HG02642 (cell line): ENCODE measurements around the gene OCIAD2.
"Not testable (repeated sequence)": the region's sequence is repeated elsewhere in the genome, so short reads cannot be mapped to it uniquely, and the experiment has no call there.

ENCODE experiments used
- ATAC-seq: cut with Tn5 transposase; IDR thresholded peaks from one replicate; pipeline ENCODE4 v1.9.1; 2021; ENCODE audit warnings: mild to moderate bottlenecking; ENCODE audit not compliant: unreplicated experiment, poor library complexity

Gene OCIAD2

GRCh38 chr4:48862038-48862437 is 44.5 kb downstream of the OCIAD2 start:
- no peak for ATAC-seq

DNA sequence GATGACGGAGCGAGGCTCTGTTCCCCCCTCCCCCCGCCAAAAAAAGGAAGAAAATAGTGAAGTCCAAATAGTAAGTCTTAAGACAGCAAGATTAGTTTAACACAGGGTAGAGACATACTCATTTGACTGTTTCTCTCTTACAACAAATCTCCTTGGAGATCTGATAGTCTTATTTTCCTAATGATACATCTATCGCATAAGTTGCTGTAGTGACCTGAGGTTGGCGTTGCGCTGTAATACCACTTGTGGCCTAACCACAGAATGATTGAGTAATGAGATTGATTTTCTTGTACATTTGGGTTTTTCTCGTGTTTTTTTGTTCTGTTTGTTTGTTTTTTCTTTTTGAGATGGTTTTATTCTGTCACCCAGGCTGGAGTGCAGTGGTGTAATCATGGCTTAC is 48.4 kb downstream of the OCIAD2 start:
- ATAC-seq = no peak

DNA sequence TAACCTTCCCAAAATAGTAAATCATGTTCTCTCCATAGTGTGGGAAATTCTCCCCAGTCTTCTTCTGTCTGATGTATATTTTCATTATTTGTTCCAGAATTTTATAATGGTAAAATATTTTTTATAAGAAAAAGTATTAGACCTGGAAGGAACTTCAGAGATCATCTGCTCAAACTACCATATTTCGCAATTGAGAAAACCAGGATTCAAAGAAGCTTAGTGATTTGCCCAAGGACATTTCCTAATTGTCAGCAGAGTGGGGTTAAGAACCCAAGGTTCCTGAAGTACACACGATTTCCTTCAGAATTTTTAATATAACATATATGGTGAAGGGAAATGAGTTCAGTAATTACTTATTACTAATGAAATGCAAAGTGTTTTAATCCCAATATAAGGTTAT is 51.6 kb downstream of the OCIAD2 start:
- ATAC-seq = no peak

DNA sequence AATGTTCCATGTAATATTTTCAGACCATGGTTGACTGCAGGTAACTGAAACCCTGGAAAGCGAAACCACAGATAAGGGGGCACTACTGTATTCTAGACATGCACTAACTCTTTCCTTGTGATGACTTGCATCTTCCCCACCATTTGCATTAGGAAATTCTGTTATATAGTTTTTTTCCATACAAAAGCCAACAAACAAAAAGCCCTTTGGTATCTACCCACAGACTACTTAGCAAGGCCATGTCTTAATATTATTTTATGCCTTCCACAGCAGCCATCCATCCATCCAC is 52.2 kb downstream of the OCIAD2 start:
- no peak for ATAC-seq

DNA sequence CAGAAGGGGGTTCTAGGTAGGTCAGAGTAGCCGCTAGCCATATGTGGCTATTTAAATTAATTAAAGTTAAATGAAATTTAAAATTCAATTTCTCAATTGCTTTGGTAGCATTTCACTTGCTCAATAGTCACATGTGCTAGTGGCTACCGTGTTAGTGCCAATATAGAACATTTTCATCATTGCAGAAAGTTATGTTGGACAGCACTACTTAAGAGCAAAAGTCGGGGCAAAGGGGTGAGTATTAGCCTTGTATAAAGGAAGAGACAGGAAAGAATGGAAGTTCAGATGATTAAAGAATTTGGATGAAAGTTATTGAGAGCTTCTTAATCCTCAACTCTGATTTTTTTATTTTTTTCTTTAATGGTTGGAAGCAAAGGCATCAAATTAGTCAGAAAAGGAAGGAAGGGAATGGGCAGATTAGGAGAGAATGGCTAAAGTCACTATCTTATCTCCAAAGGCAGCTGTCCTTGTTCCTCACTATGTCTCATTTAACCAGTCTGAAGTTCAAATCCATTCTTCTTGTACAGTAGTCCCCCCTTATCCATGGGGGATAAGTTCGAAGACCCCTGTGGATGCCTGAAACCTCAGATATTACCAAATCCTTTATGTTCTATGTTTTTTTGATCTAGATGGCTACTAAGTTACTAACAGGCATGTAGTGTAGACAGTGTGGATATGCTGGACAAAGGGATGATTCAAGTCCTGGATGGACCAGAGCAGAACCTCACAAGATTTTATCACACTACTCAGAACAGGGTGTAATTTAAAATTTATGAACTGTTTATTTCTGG is 52.8 kb downstream of the OCIAD2 start:
- ATAC-seq = no peak

GRCh38 chr4:48851651-48852050 is 54.9 kb downstream of the OCIAD2 start:
- no peak for ATAC-seq

GRCh38 chr4:48848799-48849198 is 57.8 kb downstream of the OCIAD2 start:
- not testable (repeated sequence) for ATAC-seq

GRCh38 chr4:48844843-48845242 is 61.7 kb downstream of the OCIAD2 start:
- no peak for ATAC-seq

- no peak for ATAC-seq
These were observed 65.3 kb downstream of the OCIAD2 start for GRCh38 chr4:48841045-48841827.

DNA sequence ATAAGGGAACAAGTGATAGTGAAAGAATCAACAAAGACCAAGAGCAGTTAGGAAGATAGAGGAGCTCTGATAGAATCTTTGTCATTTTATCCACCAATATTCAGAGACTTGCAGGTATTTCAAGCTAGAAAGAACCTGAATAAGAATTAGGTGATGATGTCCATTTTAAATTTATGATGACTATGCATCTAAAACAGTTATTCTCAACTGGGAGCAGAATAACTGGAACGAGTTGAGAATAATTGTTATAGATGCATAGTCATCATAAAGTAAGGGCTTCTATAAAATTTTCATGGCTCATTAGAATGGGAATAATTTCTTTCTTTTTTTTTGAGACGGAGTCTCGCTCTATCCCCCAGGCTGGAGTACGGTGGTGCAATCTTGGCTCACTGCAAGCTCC is 69.9 kb downstream of the OCIAD2 start:
- no peak for ATAC-seq
